ENCODE results near the gene INTS11.

The INTS11 gene

DNA sequence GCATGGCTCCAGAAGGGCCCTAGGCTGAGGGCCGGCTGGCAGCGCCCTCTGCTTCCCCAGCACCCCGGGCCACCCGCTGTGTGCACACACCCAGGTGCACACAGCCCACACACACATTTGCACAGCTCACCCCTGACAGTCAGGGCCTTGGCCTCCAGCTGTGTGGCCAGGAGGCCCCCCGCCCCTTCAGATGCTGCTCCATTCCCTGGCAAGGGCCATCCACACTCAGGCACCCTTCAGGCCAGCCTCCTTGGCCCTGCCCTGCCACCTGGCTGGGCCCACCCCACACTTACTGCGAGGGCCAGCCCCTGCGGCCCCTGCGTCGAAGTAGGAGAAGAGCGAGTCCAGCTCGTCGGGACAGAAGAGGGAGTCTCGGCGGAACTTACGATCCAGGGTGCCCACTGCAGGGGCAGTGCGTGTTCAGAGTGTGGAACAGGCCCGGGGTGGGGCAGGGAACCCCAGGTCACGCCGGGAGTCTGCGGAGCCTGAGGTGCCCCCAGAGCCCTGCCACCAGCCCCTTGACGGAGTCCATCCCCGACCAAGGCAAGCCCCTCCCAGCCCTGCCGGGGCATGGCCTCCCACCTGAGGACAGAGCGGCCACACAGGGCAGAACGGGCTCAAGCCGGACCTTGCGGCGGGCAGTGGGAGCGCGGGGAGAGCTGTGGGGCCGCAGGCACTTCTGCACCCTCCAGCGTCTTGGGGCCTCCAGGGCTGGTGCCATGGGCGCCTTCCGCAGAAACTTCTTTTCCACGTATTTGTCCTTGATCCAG, 29.1 kb downstream of the INTS11 start:
- H4K20me1 ChIP-seq (ENCODE audit: insufficient read depth): no peaks in the 10 kb centered on the region; the same call in 1 of the 2 replicates
- no peaks in the 10 kb centered on the region for H3K79me2 ChIP-seq (ENCODE audit: insufficient read depth, low read depth)
- peaks cover 18% of the 10 kb centered on the region for H3K4me1 ChIP-seq (ENCODE audit: low read depth, poor library complexity, severe bottlenecking)
- H3K9ac ChIP-seq: no peak overlapping the region
- TF ChIP-seq, protein P1, sequence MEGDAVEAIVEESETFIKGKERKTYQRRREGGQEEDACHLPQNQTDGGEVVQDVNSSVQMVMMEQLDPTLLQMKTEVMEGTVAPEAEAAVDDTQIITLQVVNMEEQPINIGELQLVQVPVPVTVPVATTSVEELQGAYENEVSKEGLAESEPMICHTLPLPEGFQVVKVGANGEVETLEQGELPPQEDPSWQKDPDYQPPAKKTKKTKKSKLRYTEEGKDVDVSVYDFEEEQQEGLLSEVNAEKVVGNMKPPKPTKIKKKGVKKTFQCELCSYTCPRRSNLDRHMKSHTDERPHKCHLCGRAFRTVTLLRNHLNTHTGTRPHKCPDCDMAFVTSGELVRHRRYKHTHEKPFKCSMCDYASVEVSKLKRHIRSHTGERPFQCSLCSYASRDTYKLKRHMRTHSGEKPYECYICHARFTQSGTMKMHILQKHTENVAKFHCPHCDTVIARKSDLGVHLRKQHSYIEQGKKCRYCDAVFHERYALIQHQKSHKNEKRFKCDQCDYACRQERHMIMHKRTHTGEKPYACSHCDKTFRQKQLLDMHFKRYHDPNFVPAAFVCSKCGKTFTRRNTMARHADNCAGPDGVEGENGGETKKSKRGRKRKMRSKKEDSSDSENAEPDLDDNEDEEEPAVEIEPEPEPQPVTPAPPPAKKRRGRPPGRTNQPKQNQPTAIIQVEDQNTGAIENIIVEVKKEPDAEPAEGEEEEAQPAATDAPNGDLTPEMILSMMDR (conservative IDR thresholded peaks at IDR 0.05; ENCODE audit: low read depth, low read length): no peak
- H3K27me3 ChIP-seq (ENCODE audit: insufficient read depth, low read depth): peaks cover 10% of the 10 kb centered on the region; the same call in 1 of the 2 replicates
- H3K36me3 ChIP-seq (ENCODE audit: insufficient read depth): no peaks in the 10 kb centered on the region
- H2AFZ ChIP-seq (ENCODE audit: low read depth): no peak overlapping the region
- no peak overlapping the region for H3K4me2 ChIP-seq
- no peak overlapping the region for H3K27ac ChIP-seq
- no peak overlapping the region for H3K4me3 ChIP-seq (IDR thresholded peaks at IDR 0.05; ENCODE audit: insufficient read depth, low read depth, low read length)

DNA sequence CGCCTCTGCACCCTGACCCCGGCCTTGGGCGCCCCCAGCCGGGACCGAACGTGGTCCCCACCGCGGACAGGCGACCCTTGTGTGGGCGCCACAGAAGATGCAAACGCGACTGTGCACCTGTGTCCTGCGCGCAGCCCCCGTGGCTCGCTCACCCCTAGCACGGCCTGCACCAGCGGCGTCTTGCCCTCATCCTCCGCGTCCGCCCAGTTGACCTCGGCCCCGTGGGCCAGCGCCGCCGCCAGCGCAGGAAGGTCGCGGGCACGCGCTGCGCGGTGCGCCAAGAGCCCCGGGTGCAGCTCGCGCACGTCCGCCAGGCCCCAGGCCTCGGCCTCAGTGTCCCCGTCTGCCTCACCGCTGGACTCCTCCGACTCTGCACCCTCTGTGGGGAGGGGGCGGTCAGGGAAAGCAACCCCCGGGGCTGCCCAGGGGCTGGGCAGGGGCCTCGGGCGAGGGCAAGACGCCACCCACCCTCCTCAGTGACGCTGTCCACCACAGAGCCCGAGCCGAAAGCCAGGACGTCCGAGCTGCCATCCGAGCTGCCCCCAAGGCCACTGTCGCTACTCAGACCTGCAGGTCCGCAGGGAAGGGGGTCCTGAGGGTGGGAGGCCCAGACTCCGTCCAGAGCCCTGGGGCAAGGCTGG, 30.1 kb downstream of the INTS11 start:
- H4K20me1 ChIP-seq (ENCODE audit: insufficient read depth): no peaks in the 10 kb centered on the region

DNA sequence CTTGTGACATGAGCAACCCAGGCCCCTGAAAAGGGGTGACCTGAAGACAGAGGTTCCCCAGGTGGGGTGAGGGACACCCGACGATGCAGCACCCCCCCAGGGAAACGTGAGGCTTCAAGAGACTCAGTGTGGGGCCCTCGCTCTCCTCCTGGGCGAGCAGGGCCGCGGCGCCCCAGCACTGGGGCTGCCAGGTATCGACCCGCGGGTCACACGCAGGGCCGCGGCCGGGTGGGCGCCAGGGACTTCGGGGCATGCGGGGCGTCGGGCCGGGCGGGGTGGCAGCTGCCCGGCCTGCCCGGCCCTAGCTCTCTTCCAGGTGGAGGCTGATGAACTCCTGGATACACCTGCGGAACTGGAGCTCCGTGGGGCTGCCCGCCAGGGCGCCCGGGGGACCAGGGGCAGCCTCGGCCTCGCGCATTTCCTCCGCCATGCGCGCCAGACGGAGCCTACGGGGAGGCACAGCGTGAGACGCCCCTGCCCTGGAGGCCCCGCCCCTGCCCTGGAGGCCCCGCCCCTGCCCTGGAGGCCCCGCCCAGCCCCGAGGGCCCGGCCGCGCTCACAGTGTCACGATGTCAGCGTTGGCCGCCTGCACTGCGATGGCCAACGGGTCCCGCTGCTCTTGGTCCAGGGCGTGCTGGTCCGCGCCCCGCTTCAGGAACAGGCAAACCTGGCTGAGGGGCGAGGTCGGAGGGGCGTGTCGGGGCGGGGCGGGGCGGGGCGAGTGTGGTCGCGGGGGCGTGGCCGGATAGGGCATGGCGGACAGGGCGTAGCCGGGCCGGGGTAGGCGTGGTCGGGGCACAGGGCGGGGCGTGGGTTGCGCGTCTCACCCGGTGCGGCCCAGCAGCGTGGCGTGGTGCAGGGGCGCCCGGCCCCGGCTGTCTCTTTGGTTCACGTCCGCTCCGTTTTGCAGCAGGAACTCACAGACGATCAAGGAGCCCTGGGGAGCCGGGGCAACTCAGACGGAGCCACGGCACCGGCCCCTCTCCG, 30.9 kb downstream of the INTS11 start:
- H3K9ac ChIP-seq: no peak overlapping the region
- H4K20me1 ChIP-seq (ENCODE audit: insufficient read depth): no peaks in the 10 kb centered on the region
- H3K4me3 ChIP-seq (IDR thresholded peaks at IDR 0.05; ENCODE audit: insufficient read depth, low read depth, low read length): no peak overlapping the region
- H3K79me2 ChIP-seq (ENCODE audit: insufficient read depth, low read depth): no peaks in the 10 kb centered on the region
- TF ChIP-seq, protein P1 (conservative IDR thresholded peaks at IDR 0.05; ENCODE audit: low read depth, low read length): no peak
- no peak overlapping the region for H3K27ac ChIP-seq
- H3K36me3 ChIP-seq (ENCODE audit: insufficient read depth): no peaks in the 10 kb centered on the region
- peaks cover 15% of the 10 kb centered on the region; the same call in 1 of the 2 replicates for H3K27me3 ChIP-seq (ENCODE audit: insufficient read depth, low read depth)
- H3K4me2 ChIP-seq: no peak overlapping the region
- peaks cover 22% of the 10 kb centered on the region for H3K4me1 ChIP-seq (ENCODE audit: low read depth, poor library complexity, severe bottlenecking)
- H2AFZ ChIP-seq (ENCODE audit: low read depth): no peak overlapping the region

More for the DNA sequence above, 30.1 kb downstream of the INTS11 start:
- H3K4me3 ChIP-seq (IDR thresholded peaks at IDR 0.05; ENCODE audit: insufficient read depth, low read depth, low read length): no peak overlapping the region
- TF ChIP-seq, protein P1 (conservative IDR thresholded peaks at IDR 0.05; ENCODE audit: low read depth, low read length): no peak
- no peak overlapping the region for H3K9ac ChIP-seq
- H2AFZ ChIP-seq (ENCODE audit: low read depth): no peak overlapping the region
- peaks cover 15% of the 10 kb centered on the region; the same call in 1 of the 2 replicates for H3K27me3 ChIP-seq (ENCODE audit: insufficient read depth, low read depth)
- peaks cover 22% of the 10 kb centered on the region for H3K4me1 ChIP-seq (ENCODE audit: low read depth, poor library complexity, severe bottlenecking)
- no peaks in the 10 kb centered on the region for H3K36me3 ChIP-seq (ENCODE audit: insufficient read depth)
- H3K27ac ChIP-seq: no peak overlapping the region
- no peaks in the 10 kb centered on the region for H3K79me2 ChIP-seq (ENCODE audit: insufficient read depth, low read depth)
- H3K4me2 ChIP-seq: no peak overlapping the region

DNA sequence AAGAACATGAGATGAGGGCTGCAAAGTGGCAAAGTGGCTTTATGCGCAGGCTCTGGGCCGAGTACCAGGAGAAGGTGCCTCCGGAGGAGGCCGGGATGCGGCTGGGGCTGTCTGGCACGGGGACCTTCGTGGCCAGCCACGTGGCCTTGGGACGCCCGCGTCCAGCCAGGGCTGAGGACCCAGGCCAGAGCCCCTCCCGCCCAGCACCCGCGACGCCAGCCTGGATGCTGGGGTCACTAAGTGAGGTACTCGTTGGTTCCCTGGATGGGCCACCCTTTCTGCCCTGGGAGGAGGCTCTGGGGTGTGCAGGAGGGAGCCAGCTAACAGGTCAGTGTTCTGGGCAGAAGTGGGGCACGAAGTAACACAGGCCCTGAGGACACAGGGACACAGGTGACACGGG, 31.6 kb downstream of the INTS11 start:
- Histone ChIP-seq H3K9ac (no peak overlapping the region), H3K27ac (no peak overlapping the region), H3K36me3 (ENCODE audit: insufficient read depth) (no peaks in the 10 kb centered on the region), H3K4me2 (no peak overlapping the region), H2AFZ (ENCODE audit: low read depth) (no peak overlapping the region), H3K79me2 (ENCODE audit: insufficient read depth, low read depth) (no peaks in the 10 kb centered on the region), H4K20me1 (ENCODE audit: insufficient read depth) (no peaks in the 10 kb centered on the region), H3K4me3 (IDR thresholded peaks at IDR 0.05; ENCODE audit: insufficient read depth, low read depth, low read length) (no peak overlapping the region), H3K27me3 (ENCODE audit: insufficient read depth, low read depth) (peaks cover 15% of the 10 kb centered on the region; the same call in 1 of the 2 replicates), H3K4me1 (ENCODE audit: low read depth, poor library complexity, severe bottlenecking) (peaks cover 22% of the 10 kb centered on the region)
- TF ChIP-seq, protein P1 (conservative IDR thresholded peaks at IDR 0.05; ENCODE audit: low read depth, low read length): no peak
